C1 segment of cervical spinal cord (tissue), 14 donors: ENCODE measurements around the gene RABGAP1.

Experiments used
- DNase-seq, 14 donors: peaks; one replicate each; lab custom pipeline; 2025; lab: John Stamatoyannopoulos, UW

RABGAP1 gene

DNA sequence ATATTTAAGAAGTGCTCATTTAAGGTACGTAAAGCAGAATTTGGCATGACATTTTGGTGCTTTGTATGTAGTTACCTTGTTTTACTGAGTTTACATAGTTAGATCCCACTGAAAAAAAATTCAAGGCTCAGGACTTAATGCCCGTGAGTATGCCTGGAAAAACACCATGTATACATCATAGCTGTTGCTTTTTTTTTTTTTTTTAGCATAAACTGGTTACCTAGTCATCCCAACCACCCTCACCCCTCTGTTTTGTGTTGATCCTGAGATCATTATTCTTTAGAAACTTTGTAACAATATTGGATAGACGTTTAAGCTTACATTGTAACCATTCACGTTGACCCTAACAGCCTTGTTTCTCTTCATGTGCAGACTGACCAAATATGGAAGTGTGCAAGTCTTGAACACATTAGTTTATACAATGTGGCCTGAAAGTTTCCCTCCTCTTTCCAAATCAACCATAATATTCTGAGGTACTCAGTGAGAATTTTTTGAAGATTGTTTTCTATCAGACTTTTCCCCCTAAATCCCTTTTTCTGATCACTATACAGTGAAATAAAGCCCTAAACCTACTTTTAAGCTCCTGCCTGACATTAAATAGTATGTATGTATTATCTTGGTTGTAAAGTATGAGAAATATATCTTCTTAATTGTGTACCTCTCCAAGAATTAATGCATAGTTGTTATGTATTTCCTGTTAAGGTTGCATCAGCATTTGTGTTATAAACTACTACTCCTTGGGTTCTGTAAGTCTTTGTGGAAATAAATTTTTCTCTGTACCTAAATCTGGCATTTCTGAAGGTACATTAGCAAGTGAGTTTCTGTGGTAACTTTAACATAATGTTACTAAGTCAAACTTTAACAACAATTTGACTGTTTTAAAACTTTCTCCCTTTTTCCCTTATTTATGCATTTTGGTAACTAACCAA, 4.4 kb downstream of the RABGAP1 start:
- no peak for DNase-seq

- no peak for DNase-seq
Observed at GRCh38 chr9:122946461-122947005, 5.7 kb downstream of the RABGAP1 start.

DNA sequence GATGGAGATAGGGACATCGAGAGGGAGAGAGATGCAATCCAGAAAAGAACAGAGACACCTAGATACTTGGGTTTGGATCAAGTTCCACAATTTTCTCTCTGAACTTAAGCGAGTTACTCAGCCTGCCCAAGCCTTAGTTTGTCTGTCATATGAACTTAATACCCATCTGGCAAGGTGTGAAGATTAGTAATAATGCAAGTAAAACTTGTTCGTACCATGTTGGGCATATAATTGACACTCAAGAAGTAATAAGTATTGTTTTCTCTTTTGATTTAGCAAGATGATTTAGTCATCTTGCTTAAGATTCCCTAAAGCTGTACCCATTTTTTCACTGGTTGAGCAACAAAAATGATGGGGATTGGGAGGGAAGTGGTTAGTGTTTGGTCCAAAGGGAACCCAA, 7.5 kb downstream of the RABGAP1 start:
- DNase-seq = no peak

DNA sequence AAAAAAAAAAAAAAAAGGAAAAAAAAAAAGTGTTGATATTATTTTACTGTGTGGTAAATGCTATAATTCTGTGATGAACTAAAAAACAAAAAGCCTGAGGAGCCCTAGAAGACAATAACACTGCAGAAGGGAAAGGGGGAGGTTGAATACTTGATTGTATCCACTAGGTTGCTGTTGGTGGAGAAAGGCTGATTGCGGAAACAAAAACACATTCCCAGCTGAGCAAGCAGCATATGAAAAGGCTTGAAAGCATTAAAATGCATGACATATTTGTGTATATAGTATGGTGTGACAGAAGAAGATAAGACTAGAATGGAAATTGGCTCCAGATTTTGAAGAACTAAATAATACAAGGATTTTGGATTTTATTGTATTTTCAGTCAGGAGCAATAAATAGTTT, 8.9 kb downstream of the RABGAP1 start:
- DNase-seq = no peak

GRCh38 chr9:122950263-122950662, 9.4 kb downstream of the RABGAP1 start:
- no peak for DNase-seq

DNA sequence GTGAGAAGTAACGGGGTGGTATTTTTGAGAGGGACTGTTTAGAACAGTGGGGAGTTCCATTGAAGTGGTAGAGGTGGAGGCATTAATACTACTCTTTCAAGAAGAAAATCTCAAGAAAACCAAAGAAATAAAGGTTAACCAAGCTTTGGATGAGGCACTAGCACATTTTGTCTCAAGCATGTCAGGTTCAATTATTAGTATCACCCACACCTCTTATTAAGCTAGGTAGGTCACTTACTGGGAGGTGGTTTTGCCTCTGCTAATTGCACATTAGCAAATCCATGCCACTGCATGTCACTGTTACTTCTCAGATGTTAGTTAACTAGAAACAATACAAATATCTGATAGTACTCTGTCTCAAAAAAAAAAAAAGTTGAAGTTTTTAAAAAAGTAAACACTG, 10.2 kb downstream of the RABGAP1 start:
- no peak for DNase-seq

DNA sequence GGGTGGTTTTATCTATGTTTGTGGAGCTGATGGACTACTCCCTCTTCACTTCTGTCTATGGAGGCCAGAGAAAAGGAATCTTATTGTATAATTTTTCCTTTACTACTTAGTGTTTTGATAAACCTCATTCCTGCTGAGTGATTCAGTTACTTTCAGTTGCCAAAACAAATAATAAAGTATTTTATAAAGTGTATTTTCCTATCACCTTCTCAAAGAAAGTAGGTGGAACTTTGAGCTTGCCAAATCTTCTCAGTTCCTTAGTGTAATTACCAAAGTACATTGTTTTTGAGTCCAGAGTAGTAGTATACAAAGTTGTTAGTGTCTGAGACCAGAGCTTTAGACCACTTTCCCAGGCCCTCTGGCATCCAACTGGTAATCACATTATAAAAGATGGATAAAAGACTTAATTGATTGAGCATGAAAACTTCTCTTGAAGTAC, 13.5 kb downstream of the RABGAP1 start:
- DNase-seq = no peak

- no peak for DNase-seq
Observed at GRCh38 chr9:122955961-122956360, 15.1 kb downstream of the RABGAP1 start.

- DNase-seq = no peak
Observed at GRCh38 chr9:122961139-122961538, 20.3 kb downstream of the RABGAP1 start.

DNA sequence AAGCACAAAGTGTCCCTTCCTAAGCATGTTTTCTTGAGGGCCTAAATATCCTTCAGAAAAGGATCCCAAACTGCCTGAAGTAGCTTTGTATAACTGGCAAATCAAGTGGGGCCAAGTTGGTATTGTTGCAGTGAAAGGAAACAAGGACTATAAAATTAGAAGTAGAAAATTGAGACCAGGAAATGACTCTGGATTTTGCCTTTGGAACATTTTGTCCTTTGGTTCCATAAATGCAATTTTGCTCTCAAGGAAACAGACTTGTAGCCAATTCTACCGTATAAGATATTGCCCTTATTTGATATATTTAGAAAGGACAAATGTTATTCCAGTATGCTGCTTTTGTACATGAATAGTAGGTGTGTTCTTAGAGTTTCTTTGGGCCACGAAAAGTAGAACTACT, 34.4 kb downstream of the RABGAP1 start:
- DNase-seq = no peak

- DNase-seq = no peak
Observed at GRCh38 chr9:122978601-122979000, 37.8 kb downstream of the RABGAP1 start.

- no peak for DNase-seq
Observed at GRCh38 chr9:122986010-122986409, 45.2 kb downstream of the RABGAP1 start.

DNA sequence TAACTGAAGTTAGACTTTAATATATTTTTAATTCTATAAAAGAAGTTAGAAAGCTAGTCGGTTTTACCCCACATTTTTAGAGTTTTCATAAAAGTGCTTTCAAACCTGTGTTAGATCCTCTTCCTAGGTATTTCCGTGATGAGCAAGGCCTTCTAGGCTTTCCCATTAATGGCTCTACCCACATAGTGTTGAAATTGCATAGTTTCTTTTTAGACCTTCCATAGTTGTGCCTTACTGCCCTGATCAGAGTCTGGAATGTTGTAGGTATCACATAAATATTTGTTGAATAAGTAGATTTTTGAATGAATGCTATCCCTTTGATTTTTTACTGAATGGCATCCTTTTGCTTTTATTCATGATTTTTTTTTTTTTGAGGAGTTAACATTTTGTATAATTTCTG, 47.3 kb downstream of the RABGAP1 start:
- DNase-seq = no peak

DNA sequence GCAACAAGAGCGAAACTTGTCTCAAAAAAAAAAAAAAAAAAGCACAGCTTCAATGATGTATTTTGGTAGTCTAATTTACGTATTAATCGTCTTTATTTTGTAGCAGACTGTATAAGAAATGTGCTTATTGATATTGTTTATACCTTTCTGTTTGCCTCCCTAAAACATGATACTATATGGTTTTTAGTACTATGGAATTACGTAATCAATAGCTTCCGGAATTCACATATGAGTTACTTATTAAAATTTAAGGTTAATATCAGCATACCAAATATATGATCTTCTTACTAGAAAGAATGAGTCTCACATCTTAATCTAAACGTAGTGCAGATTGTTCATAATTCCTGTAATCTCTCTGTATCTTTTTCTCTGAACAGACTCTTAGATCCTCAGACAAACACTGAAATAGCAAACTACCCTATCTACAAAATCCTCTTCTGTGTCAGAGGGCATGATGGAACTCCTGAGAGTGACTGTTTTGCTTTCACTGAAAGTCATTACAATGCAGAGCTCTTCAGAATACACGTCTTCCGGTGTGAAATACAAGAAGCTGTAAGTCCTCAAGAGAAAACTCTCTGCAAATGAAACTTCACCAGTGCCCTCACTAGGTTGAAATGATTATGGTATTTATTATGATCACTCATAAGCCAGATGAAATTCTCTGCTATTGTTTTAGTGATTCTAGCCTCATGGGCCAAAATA, 48.3 kb downstream of the RABGAP1 start:
- no peak for DNase-seq

DNA sequence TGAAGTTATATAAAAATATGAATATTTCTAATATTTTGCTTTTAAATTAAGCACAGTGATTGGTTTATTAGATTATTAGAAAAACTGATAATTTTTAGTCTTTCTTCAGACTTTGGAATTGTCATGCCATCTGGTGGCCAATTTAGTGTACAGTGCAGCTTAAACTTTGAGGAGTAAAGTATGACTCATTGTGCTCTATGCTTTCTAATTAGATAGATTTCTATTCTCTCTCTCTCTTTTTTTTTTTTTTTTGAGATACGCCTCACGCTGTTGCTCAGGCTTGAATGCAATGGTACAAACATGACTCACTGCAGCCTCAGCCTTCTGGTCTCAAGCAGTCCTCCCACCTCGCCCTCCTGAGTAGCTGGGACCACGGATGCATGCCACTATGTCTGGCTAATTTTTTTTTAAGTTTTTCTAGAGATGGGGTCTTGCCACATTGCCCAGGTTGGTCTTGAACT, 50.6 kb downstream of the RABGAP1 start:
- DNase-seq = no peak

DNA sequence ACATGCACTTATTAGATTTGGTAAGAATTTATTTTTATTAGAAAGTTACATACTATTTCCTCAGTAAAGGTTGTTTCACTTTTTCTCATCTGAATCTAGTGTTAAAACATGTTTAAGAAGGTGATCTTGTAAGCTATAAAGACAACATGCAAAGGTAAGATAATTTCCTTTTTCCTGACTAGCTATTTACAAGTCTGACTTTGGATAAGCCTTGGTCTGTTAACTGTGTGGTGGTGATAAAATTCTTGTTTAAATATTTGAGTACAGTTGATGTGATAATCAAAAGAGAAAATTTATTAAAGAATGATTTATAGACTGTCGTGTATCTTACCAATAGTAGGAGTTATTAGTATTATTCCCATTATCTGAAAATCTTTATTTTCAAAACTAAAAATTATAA, 55.8 kb downstream of the RABGAP1 start:
- DNase-seq = no peak

DNA sequence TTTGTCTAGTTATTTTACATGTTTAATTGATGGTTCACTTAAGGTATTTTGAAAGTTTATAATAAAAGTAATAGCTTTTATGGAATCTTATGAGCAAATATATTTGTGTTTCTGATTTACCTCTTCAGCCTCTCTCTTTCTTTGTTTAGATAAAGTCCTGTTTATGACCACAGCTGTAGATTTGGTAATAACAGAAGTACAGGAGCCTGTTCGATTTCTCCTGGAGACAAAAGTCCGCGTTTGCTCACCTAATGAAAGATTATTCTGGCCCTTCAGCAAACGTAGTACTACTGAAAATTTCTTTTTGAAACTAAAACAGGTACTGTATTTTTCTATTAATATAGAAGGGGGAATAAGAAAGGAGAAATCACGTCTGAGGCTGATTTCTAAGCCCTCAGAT, 57.6 kb downstream of the RABGAP1 start:
- no peak for DNase-seq

GRCh38 chr9:123000371-123001068, 59.7 kb downstream of the RABGAP1 start:
- DNase-seq = no peak

GRCh38 chr9:123002754-123003153, 61.9 kb downstream of the RABGAP1 start:
- no peak for DNase-seq

DNA sequence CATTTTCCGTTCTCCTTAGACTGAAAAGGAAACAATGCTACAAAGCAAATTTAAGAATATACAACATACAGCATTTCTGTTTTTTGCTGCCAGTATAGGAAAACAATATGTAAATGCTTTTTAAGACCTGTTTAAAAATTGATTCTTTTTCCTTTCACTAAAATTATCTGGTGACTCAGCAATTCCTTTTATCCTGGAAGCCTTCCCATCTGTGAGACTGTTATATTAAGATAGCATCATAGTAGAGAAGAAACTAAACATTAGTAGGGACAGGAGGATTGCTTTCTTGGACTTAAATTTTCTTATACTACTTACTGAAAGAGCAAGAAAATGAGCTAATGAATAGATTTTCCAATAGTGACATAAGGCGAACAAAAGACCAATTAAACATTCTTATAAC, 62.6 kb downstream of the RABGAP1 start:
- no peak for DNase-seq

GRCh38 chr9:123005964-123006363, 65.1 kb downstream of the RABGAP1 start:
- DNase-seq = no peak

GRCh38 chr9:123007269-123007668, 66.4 kb downstream of the RABGAP1 start:
- DNase-seq = no peak
